HepG2 (cell line): ENCODE measurements around the gene ATXN2. TPM values are rescaled to one million over a fixed set of nuclear protein-coding genes. Genes with fewer than 3 reads are reported as not detected.

ENCODE experiments used
- DR1 ChIP-seq: sonication (generic); formaldehyde crosslinking; IDR thresholded peaks from 2 replicates; pipeline ENCODE4 v1.8.0; 2021; ENCODE audit warnings: mild to moderate bottlenecking, missing genetic modification reagents, inconsistent platforms
- ESRRA ChIP-seq: sonication (generic); formaldehyde crosslinking; IDR thresholded peaks from 2 replicates; pipeline ENCODE4 v1.5.1; 2020; ENCODE audit warnings: mild to moderate bottlenecking, low read depth, missing genetic modification reagents
- FOXA1 ChIP-seq, 2 experiments: fragments of 450-650 bp in 1 of 2; sonication (generic) in 1 of 2; formaldehyde crosslinking in 1 of 2; IDR thresholded peaks; 2 replicates each; pipeline versions ENCODE4 v1.4.0 to v1.6.1; 2016 to 2020; ENCODE audit warnings: missing genetic modification reagents in 1 of 2
- HOXA9 ChIP-seq: sonication (generic); formaldehyde crosslinking; IDR thresholded peaks from 2 replicates; pipeline ENCODE4 v1.8.1; 2022; ENCODE audit warnings: missing genetic modification reagents, mild to moderate bottlenecking, moderate library complexity, borderline replicate concordance
- KDM3A ChIP-seq: IDR thresholded peaks from 2 replicates; pipeline ENCODE4 v1.6.1; 2018; ENCODE audit warnings: low read depth, missing compliant biosample characterization
- KLF9 ChIP-seq: IDR thresholded peaks from 2 replicates; pipeline ENCODE4 v1.6.1; 2016; ENCODE audit warnings: low read depth
- MAZ ChIP-seq, 2 experiments: sonication (generic) in 1 of 2; formaldehyde crosslinking in 1 of 2; IDR thresholded peaks; 2 replicates each; pipeline versions ENCODE4 v1.5.0 to v1.6.1; 2012 to 2020; ENCODE audit warnings: low read depth in 2 of 2, mild to moderate bottlenecking in 2 of 2, borderline replicate concordance in 1 of 2, improper control_type of control experiment in 1 of 2, low read length in 1 of 2, missing genetic modification reagents in 1 of 2, moderate library complexity in 1 of 2
- MEIS2 ChIP-seq: sonication (generic); formaldehyde crosslinking; IDR thresholded peaks from 2 replicates; pipeline ENCODE4 v1.9.0; 2021; ENCODE audit warnings: mild to moderate bottlenecking, missing genetic modification reagents
- NFIB ChIP-seq: sonication (generic); formaldehyde crosslinking; IDR thresholded peaks from 2 replicates; pipeline ENCODE4 v1.9.0; 2021; ENCODE audit warnings: missing genetic modification reagents, mild to moderate bottlenecking, borderline replicate concordance
- NFKB2 ChIP-seq: sonication (generic); formaldehyde crosslinking; IDR thresholded peaks from 2 replicates; pipeline ENCODE4 v1.4.0; 2020; ENCODE audit warnings: missing genetic modification reagents, borderline replicate concordance
- NKX3-1 ChIP-seq: sonication (generic); formaldehyde crosslinking; IDR thresholded peaks from 2 replicates; pipeline ENCODE4 v1.5.0; 2020; ENCODE audit warnings: missing genetic modification reagents
- PHF20 ChIP-seq: sonication (generic); formaldehyde crosslinking; IDR thresholded peaks from 2 replicates; pipeline ENCODE4 v1.5.0; 2020; ENCODE audit warnings: mild to moderate bottlenecking, missing genetic modification reagents
- POLR2AphosphoS2 ChIP-seq: IDR thresholded peaks from 2 replicates; pipeline ENCODE4 v1.6.1; 2011; ENCODE audit warnings: low read depth, low read length, improper control_type of control experiment
- POLR2G ChIP-seq: fragments of 200-400 bp; formaldehyde crosslinking; IDR thresholded peaks from 2 replicates; pipeline ENCODE4 v1.6.1; 2018; ENCODE audit warnings: mild to moderate bottlenecking, low read depth, low read length, moderate library complexity
- RAD51 ChIP-seq: fragments of 450-650 bp; IDR thresholded peaks from 2 replicates; pipeline ENCODE4 v1.6.1; 2016; ENCODE audit warnings: borderline replicate concordance
- YEATS4 ChIP-seq: sonication (generic); formaldehyde crosslinking; IDR thresholded peaks from 2 replicates; pipeline ENCODE4 v1.4.0; 2020; ENCODE audit warnings: missing genetic modification reagents, borderline replicate concordance
- ZNF570 ChIP-seq: sonication (generic); formaldehyde crosslinking; IDR thresholded peaks from 2 replicates; pipeline ENCODE4 v1.4.0; 2020; ENCODE audit warnings: mild to moderate bottlenecking, missing genetic modification reagents, borderline replicate concordance
- ZNF724P ChIP-seq: sonication (generic); formaldehyde crosslinking; IDR thresholded peaks from 2 replicates; pipeline ENCODE4 v1.8.0; 2022; ENCODE audit warnings: missing genetic modification reagents, borderline replicate concordance
- ZNF766 ChIP-seq: sonication (generic); formaldehyde crosslinking; IDR thresholded peaks from 2 replicates; pipeline ENCODE4 v1.5.0; 2020; ENCODE audit warnings: missing genetic modification reagents, borderline replicate concordance
- ZNF772 ChIP-seq: sonication (generic); formaldehyde crosslinking; IDR thresholded peaks from 2 replicates; pipeline ENCODE4 v1.5.0; 2020; ENCODE audit warnings: mild to moderate bottlenecking, missing genetic modification reagents
- ZNF879 ChIP-seq: sonication (generic); formaldehyde crosslinking; IDR thresholded peaks from 2 replicates; pipeline ENCODE4 v1.8.1; 2023; ENCODE audit warnings: missing genetic modification reagents
- polyA plus RNA-seq, 8 experiments: library from polyadenylated mRNA; depleted of rRNA in 3 of 8; stranded (reverse) in 7 of 8; unstranded in 1 of 8; fragments of >200 nt; fragmentation: Illumina TruSeq in 4 of 8; extraction: Trizol in 4 of 8; gene quantifications; 2 replicates each; pipeline versions ENCODE4 v1.2.1 to v1.2.3, GENCODE V29; 2011 to 2016; ENCODE audit warnings: low read depth in 4 of 8, missing spikeins in 1 of 8, mixed read lengths in 1 of 8; ENCODE audit not compliant: insufficient read depth in 1 of 8
- total RNA-seq, 5 experiments: library from RNA; depleted of rRNA; stranded (reverse); fragments of >200 nt; fragmentation: Illumina TruSeq; extraction: Trizol; gene quantifications; 2 replicates each; pipeline ENCODE4 v1.2.3, GENCODE V29; 2016; ENCODE audit warnings: low read depth in 1 of 5
- TF ChIP-seq, protein P1 (sequence below): sonication (generic); formaldehyde crosslinking; IDR thresholded peaks from 2 replicates; pipeline ENCODE4 v1.5.0; 2020; ENCODE audit warnings: missing genetic modification reagents
- TF ChIP-seq, protein P2 (sequence below): sonication (generic); formaldehyde crosslinking; conservative IDR thresholded peaks from 2 replicates; pipeline ENCODE4 v1.8.0; 2022; ENCODE audit warnings: missing genetic modification reagents
- TF ChIP-seq, protein P3 (sequence below): fragments of 450-650 bp; IDR thresholded peaks from 2 replicates; pipeline ENCODE4 v1.6.1; 2017; ENCODE audit warnings: mild to moderate bottlenecking

The ATXN2 gene
- total and polyA plus RNA-seq, 2 of the 13 experiments (the other 11 are each of a cell fraction or from before 2014, with no cell fraction given): 18.1 to 27.1 TPM

DNA sequence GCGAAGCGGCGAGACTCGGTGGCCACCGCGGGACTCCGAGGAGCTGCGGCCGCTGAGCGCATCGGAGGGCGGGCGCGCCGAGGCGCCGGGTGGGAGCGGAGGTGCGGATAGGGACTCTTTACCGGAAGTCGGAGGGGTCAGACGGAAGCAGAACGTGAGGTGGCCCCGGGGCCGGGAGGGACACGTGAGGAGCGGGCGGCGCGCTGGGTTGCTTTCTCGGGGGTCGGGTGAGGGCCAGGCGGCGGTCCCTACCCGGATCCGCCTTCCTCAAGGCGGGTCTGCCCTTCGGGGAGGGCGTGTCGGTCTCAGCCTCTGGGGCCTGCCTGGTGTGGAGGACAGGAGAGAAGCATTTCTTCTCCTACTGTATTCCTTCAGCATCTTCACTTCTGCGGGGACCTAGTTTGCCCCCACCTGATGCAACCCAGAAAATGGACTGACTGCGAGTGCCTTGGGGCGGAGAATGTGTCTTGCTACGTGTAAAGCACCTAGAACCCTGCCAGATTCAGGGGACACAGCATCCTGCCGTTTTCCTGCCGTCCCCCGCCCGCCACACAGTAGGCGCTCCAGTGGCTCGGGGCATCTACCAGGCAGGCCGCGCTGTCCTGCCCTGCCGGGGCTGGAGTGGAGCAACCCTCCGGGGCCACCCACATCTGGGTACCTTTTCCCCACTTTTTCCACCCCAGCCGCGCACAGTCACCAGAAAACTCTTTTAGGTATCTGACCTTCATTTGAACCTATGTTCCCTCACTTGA lies 514 bp upstream of the ATXN2 start (continued):
- TF ChIP-seq PHF20 (CRISPR knock-in tag): peak; percentile 58; the same call in 1 of the 2 replicates
- no peak for TF ChIP-seq RAD51
- peak; percentile 88 for TF ChIP-seq MAZ (IDR thresholded peaks at IDR 0.05; ENCODE audit: borderline replicate concordance, low read depth, low read length)
- TF ChIP-seq MAZ (CRISPR knock-in tag; IDR thresholded peaks at IDR 0.05; ENCODE audit: low read depth): peak; percentile 93
- no peak for TF ChIP-seq POLR2AphosphoS2
- peak; percentile 78; the same call in 1 of the 2 replicates for TF ChIP-seq HOXA9 (CRISPR knock-in tag)
- no peak for TF ChIP-seq ZNF879 (CRISPR knock-in tag)
- peak; percentile 94 for TF ChIP-seq POLR2G
- TF ChIP-seq, protein P1, sequence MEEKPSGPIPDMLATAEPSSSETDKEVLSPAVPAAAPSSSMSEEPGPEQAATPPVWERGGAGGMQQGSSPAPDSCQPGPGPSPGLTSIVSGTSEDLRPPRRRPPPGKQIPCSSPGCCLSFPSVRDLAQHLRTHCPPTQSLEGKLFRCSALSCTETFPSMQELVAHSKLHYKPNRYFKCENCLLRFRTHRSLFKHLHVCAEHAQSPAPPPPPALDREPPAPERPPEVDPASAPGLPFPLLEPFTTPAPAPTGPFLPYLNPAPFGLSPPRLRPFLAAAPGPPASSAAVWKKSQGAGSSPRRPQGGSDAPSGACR (CRISPR knock-in tag): no peak
- peak; percentile 75 for TF ChIP-seq YEATS4 (CRISPR knock-in tag)
- TF ChIP-seq ESRRA: no peak
- TF ChIP-seq, protein P2, sequence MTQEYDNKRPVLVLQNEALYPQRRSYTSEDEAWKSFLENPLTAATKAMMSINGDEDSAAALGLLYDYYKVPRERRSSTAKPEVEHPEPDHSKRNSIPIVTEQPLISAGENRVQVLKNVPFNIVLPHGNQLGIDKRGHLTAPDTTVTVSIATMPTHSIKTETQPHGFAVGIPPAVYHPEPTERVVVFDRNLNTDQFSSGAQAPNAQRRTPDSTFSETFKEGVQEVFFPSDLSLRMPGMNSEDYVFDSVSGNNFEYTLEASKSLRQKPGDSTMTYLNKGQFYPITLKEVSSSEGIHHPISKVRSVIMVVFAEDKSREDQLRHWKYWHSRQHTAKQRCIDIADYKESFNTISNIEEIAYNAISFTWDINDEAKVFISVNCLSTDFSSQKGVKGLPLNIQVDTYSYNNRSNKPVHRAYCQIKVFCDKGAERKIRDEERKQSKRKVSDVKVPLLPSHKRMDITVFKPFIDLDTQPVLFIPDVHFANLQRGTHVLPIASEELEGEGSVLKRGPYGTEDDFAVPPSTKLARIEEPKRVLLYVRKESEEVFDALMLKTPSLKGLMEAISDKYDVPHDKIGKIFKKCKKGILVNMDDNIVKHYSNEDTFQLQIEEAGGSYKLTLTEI: no peak
- no peak for TF ChIP-seq KDM3A (CRISPR knock-in tag)
- no peak for TF ChIP-seq FOXA1 (IDR thresholded peaks at IDR 0.05)
- TF ChIP-seq FOXA1 (CRISPR knock-in tag; IDR thresholded peaks at IDR 0.05): 0 out of 2 replicates have a peak, but pooled peaks have one; percentile 18
- TF ChIP-seq KLF9 (CRISPR knock-in tag): peak; percentile 62; the same call in 1 of the 2 replicates
- no peak for TF ChIP-seq NKX3-1 (CRISPR knock-in tag)
- peak; percentile 79; the same call in 1 of the 2 replicates for TF ChIP-seq ZNF724P (CRISPR knock-in tag)
- TF ChIP-seq ZNF570 (CRISPR knock-in tag): no peak
- TF ChIP-seq DR1 (CRISPR knock-in tag): no peak; the same call in 1 of the 2 replicates
- TF ChIP-seq NFKB2 (CRISPR knock-in tag): peak; percentile 83
- TF ChIP-seq MEIS2 (CRISPR knock-in tag): peak; percentile 59; the same call in 1 of the 2 replicates
- peak; percentile 44; the same call in 1 of the 2 replicates for TF ChIP-seq ZNF772 (CRISPR knock-in tag)
- no peak for TF ChIP-seq NFIB (CRISPR knock-in tag)
- no peak for TF ChIP-seq ZNF766 (CRISPR knock-in tag)
- TF ChIP-seq, protein P3, sequence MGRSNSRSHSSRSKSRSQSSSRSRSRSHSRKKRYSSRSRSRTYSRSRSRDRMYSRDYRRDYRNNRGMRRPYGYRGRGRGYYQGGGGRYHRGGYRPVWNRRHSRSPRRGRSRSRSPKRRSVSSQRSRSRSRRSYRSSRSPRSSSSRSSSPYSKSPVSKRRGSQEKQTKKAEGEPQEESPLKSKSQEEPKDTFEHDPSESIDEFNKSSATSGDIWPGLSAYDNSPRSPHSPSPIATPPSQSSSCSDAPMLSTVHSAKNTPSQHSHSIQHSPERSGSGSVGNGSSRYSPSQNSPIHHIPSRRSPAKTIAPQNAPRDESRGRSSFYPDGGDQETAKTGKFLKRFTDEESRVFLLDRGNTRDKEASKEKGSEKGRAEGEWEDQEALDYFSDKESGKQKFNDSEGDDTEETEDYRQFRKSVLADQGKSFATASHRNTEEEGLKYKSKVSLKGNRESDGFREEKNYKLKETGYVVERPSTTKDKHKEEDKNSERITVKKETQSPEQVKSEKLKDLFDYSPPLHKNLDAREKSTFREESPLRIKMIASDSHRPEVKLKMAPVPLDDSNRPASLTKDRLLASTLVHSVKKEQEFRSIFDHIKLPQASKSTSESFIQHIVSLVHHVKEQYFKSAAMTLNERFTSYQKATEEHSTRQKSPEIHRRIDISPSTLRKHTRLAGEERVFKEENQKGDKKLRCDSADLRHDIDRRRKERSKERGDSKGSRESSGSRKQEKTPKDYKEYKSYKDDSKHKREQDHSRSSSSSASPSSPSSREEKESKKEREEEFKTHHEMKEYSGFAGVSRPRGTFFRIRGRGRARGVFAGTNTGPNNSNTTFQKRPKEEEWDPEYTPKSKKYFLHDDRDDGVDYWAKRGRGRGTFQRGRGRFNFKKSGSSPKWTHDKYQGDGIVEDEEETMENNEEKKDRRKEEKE: no peak
